NCI-H345 (cell line): ENCODE measurements around the gene CHERP.
"Not testable (repeated sequence)": the region's sequence is repeated elsewhere in the genome, so short reads cannot be mapped to it uniquely, and the experiment has no call there.

Experiments
- DNase-seq: peaks from one replicate; lab custom pipeline; 2025; lab: John Stamatoyannopoulos, UW

Gene CHERP

GRCh38 chr19:16577531-16577985 is 35.3 kb upstream of the CHERP start:
- no peak for DNase-seq

GRCh38 chr19:16576690-16577530 is 34.7 kb upstream of the CHERP start:
- DNase-seq = no peak

- DNase-seq = no peak
These were observed 33.8 kb upstream of the CHERP start for GRCh38 chr19:16575861-16576689.

GRCh38 chr19:16575282-16575681 is 33.0 kb upstream of the CHERP start:
- no peak for DNase-seq

- no peak for DNase-seq
These were observed 31.7 kb upstream of the CHERP start for GRCh38 chr19:16573925-16574324.

GRCh38 chr19:16573296-16573695 is 31.1 kb upstream of the CHERP start:
- DNase-seq = no peak

GRCh38 chr19:16572332-16573211 is 30.3 kb upstream of the CHERP start, which contains the start of gene SLC35E1:
Gene SLC35E1, minus strand, starts transcription at chr19:16572415. Its CDS starts 51 bp downstream, at chr19:16572364.
- peak; percentile 95 for DNase-seq

GRCh38 chr19:16571822-16572331 is 29.6 kb upstream of the CHERP start:
- no peak for DNase-seq

GRCh38 chr19:16571283-16571682 is 29.0 kb upstream of the CHERP start:
- no peak for DNase-seq

GRCh38 chr19:16569609-16570320 is 27.5 kb upstream of the CHERP start:
- no peak for DNase-seq

GRCh38 chr19:16566702-16567101 is 24.5 kb upstream of the CHERP start:
- DNase-seq = no peak

GRCh38 chr19:16566161-16566560 is 23.9 kb upstream of the CHERP start:
- no peak for DNase-seq

- no peak for DNase-seq
These were observed 22.6 kb upstream of the CHERP start for GRCh38 chr19:16564842-16565241.

GRCh38 chr19:16562608-16563025 is 20.4 kb upstream of the CHERP start:
- DNase-seq = no peak

- DNase-seq = no peak
These were observed 19.1 kb upstream of the CHERP start for GRCh38 chr19:16561382-16561781.

GRCh38 chr19:16559780-16560276 is 17.6 kb upstream of the CHERP start:
- DNase-seq = no peak

GRCh38 chr19:16554776-16555175 is 12.5 kb upstream of the CHERP start:
- DNase-seq = no peak

GRCh38 chr19:16551902-16552301 is 9.7 kb upstream of the CHERP start:
- not testable (repeated sequence) for DNase-seq

GRCh38 chr19:16548956-16549355 is 6.7 kb upstream of the CHERP start:
- DNase-seq = no peak

- no peak for DNase-seq
These were observed 2.4 kb upstream of the CHERP start for GRCh38 chr19:16544473-16545231.
